DMS 273 treated with DMSO at 0.1 percent for 48 hours (cell line): ENCODE results near the gene TMEM87B.
A peak's percentile ranks its signal among the peaks of the same experiment; 100 is the strongest.

ENCODE experiments used
- DNase-seq: peaks from one replicate; lab custom pipeline; 2025; lab: John Stamatoyannopoulos, UW

TMEM87B gene

GRCh38 chr2:112054847-112055729 lies at the start of gene TMEM87B:
Gene TMEM87B (plus strand): TSS chr2:112055269. CDS start chr2:112055592, 323 bp downstream.
- peak; percentile 83 for DNase-seq

DNA sequence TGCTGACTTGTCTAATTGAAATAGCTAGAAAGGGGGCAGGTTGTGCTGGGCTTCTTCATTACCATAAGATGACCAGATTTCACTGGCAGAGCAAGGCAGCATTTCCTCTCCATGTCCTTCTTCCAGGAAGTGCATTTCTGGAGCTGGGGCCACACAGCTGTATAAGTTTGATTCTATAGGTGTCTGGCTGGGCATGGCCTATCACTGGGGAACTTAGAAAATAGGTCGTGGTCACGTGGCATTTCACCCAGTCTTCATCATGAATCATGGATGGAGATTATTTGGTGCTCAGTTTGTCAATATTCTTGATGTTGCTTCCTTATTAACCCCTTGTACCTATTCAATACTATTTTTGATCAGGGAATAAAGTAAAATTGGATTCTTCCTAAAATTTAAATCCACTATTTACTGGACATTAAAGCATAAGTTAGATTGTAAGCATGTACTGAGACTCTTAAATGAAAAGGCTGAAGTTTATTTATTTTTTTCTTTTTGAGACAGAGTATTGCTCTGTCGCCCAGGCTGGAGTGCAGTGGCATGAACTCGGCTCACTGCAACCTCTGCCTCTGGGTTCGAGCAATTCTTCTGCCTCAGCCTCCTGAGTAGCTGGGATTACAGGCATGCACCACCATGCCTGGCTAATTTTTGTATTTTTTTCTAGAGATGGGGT lies 49.5 kb upstream of the TMEM87B start:
- DNase-seq, result no peak

DNA sequence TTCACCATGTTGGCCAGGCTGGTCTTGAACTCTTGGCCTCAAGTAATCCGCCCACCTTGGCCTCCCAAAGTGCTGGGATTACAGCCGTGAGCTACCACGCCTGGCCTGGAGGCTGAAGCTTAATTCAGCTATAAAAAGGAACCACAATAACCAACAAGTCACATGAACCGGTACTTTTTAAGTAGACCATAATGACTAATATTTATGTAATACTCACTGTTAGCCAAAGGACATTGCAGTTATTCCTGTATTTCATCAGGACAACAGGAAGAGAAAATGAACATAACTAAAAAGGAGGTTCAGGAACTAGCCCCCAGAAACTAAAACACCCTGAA lies 49.0 kb upstream of the TMEM87B start:
- DNase-seq, result no peak

- DNase-seq, result no peak
These were observed 47.6 kb upstream of the TMEM87B start for GRCh38 chr2:112007493-112007892.

DNA sequence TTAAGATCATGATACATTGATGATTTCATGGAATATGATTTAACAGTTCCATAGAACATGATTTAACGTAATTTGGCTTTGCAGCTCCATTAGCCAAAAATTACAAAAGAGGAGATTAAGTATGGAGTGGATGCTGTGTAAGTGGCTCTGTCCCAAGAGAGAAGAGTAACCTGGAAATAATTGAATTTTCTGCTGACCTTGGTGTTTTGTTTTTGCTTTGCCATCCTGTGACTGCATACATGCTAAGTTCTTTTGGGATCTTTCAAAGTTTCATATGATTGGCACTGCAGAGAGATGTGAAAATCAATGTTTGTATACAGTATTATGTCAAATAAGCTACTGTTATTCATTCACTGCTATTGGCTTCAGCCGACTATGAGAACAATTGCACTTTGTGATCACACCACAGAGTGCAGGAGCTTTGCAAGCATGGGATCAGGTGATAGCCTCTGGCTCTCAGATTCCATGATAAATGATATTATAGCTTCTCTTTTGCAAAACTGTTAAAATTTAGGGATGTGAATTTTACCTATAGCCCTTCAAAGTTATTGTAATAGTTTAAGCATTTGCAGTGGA lies 46.1 kb upstream of the TMEM87B start:
- no peak for DNase-seq

- DNase-seq, result no peak
These were observed 44.3 kb upstream of the TMEM87B start for GRCh38 chr2:112010751-112011150.

DNA sequence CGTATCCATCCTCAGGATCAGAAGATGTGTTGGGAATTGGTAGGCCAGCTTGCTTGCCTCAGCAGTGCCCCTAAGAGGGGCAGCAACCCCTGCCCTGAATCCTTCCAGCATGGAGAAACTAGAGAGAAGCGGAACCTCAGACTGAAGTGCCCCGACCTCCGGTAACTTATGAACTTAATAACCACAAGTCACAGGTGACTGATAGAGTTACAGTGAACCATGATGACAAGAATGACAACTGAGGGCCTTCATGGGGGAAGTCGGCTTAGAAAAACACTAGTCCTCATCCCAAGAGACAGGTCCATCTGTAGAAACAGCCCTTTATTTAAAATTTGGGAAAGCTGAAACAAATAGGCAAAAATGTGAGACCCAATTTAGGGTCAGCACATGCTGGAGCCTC lies 42.5 kb upstream of the TMEM87B start:
- no peak for DNase-seq

- DNase-seq, result no peak
These were observed 36.2 kb upstream of the TMEM87B start for GRCh38 chr2:112018846-112019245.

- DNase-seq, result no peak
These were observed 35.5 kb upstream of the TMEM87B start for GRCh38 chr2:112019569-112019982.

DNA sequence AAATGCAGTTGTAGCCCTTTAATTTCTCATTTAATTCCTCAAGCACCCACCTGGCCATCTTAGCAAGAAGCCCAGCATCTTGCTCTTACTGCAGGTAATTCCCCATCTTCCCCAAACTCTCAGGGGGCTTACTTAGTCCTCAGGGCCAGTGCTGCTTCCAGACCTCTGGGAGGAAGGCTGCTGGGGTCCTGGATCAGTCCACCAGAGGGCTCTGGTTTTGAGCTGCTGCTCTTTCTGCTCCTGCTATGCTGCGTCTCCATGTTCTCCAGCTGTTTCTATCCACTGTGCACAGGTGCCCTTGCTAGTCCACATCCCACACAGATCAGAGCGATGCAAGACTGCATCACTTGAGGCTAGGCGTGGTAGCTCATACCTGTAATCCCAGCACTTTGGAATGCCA lies 34.5 kb upstream of the TMEM87B start:
- DNase-seq, result no peak

- no peak for DNase-seq
These were observed 33.8 kb upstream of the TMEM87B start for GRCh38 chr2:112021290-112021689.

DNA sequence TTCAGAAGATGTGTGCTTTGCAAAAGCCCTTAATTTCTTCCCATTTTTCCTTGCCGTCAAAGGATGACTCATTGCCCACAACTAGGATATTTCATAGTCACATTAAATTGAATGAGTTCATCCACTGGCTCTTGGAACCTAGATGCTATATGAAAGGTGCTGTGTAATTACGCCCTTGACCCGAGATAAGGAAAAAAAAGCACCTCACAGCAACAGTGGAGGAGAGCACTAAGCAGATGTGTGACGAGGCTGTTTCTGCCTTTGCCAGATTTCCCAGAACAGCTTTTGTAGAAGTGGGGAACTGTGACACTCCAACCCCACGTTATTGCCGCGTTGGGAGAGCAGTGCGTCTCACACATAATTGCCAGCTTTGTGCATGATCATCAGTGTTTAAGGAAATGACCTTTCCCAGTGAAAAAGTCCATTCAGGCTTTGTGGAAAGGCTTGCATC lies 33.3 kb upstream of the TMEM87B start:
- no peak for DNase-seq

DNA sequence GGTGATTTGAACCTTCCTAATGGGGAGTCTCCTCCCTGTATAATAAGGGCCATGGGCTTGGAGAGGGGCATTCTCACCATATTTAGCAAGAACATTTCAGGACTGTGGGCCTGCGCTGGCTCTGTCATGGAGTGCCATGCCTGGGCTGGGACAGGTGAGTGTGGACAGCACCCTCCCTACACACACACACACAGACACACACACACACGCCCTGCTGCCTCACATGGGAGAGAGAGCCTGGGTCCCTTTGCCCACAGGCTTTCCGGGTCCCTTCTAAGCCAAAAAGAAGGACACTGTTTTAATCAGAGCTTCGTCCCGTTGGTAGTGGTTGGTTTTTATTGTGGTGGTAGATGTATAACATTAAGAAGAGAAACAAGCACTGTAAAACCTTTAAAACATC lies 31.4 kb upstream of the TMEM87B start:
- no peak for DNase-seq

GRCh38 chr2:112024231-112024630 lies 30.8 kb upstream of the TMEM87B start:
- DNase-seq, result no peak

DNA sequence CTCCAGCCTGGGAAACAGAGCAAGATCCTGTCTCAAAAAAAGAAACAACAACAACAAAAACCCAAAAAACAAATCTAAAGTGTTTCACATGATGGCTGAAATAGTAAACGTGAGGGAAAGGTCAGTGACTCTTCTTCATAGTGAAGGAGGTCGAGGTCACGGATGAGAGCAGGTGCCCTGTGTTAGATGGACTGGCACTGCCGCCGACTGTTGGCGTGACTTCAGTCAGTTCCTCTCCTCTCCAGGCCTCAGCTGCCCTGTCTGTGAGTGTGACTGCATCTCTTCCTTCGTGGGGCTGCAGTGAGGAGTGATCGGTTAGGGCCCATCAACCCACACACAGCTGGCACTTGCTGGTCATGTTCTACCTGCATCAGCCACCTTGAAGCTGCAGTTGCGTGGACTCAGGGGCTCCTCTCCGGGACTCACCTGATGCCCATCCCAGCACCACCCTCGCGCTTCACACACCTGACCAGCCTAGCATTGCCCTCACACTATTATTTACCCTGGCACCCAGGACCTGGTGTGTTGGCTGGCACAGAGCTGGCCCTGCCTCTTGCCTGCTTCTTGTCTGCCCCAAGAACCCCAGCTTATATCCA lies 30.1 kb upstream of the TMEM87B start:
- no peak for DNase-seq

GRCh38 chr2:112026509-112026908 lies 28.6 kb upstream of the TMEM87B start:
- DNase-seq, result no peak

DNA sequence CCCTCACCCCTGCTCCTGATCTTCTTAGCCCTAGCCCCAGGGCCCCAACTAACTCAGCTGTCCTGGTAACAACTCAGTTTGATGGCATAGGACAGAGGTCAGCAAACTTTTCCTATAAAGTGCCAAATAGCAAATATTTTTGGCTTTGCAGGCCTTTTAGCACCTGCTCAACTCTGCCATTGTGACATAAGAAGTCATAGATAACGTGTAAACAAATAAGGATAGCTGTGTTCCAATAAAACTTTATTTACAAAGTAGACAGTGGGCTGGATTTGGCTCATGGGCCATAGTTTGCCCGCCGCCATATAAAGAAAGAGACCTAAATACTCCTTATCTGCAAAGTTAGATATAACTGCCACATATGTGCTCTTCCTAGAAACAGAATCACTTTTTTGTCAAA lies 27.3 kb upstream of the TMEM87B start:
- DNase-seq, result no peak

DNA sequence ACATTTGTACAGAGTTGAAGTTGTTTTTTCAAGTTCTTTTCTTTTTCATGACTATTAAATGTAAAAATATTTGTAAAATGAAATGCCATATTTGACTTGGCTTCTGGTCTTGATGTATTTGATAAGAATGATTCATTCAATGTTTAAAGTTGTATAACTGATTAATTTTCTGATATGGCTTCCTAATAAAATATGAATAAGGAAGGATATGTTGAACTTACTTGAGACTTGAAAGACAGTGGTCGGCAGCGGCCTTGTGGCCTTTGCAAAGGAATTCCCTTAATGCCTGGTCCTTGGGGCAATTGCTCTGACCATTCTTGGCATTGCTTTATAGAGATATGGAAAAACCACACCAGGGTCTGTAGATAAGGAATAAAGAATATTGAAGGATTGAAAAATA lies 25.9 kb upstream of the TMEM87B start:
- DNase-seq, result no peak

DNA sequence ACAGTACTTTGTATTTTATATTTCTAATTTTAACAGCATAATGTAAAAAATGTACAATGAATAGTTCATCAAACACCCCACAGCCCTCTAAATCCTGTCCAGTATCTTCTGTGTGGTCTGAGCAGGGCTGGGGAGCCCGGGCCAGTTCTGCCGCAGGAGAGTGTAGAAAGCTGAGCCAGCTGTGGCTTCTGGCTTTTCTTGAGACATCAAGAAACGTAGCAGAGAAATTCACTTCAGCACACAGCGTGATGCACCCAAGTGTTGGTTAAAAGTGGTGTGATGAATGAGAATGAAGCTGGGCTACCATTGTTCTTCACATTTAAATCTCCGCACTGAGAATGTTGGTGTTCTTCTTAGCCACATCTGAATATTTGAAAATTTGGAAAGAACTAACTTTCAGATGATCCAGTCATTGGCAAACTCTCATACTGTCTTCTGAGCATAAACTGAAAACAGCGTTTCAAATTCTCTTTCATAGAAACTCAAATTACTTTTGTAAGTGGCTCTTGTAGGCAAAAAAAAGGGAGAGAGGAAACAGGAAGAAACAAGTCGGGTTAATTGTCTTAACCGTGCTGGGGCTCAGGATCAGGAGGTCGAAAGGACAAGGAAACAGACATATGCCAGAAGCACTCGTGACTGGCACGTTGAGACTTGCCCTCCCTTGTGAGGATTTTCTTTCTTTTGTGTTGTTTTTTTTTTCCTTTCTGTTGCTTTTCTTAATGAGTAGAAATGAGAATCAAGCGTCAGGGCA lies 23.4 kb upstream of the TMEM87B start:
- peak; percentile 79 for DNase-seq

GRCh38 chr2:112032224-112032586 lies 22.9 kb upstream of the TMEM87B start:
- DNase-seq, result no peak

GRCh38 chr2:112032689-112033465 lies 22.2 kb upstream of the TMEM87B start:
- peak; percentile 37 for DNase-seq
